IMR-90 (cell line): ENCODE results near the gene NAV2. TPM values are rescaled to one million over a fixed set of nuclear protein-coding genes. Genes with fewer than 3 reads are reported as not detected.

Source experiments
- ATAC-seq: fragments of 200-7000 bp; cut with Tn5 transposase; 2 replicates; pipeline ENCODE4 v1.9.1; 2020; ENCODE audit warnings: low read depth, mild to moderate bottlenecking, moderate library complexity
- BruUV-seq: library from RNA; stranded (reverse); fragments of 400-500 nt; replicated peaks from 2 replicates; lab custom pipeline; 2021; lab: Mats Ljungman, UMichigan
- CTCF ChIA-PET: fragments of 300-600 bp; formaldehyde crosslinking; extraction: SDS; loops from one replicate; lab custom pipeline; 2021; ENCODE audit warnings: antibody characterized with exemption; lab: Yijun Ruan, JAX
- POLR2A ChIA-PET: fragments of 300-600 bp; sonication (Branson Sonifier 250); formaldehyde crosslinking; loops from one replicate; lab custom pipeline; 2022; ENCODE audit warnings: antibody characterized with exemption; ENCODE audit not compliant: unreplicated experiment; lab: Charles Lee
- DNase-seq: peaks from one replicate; pipeline ENCODE4 v3.0.0; 2013
- H2AFZ ChIP-seq: replicated peaks from 2 replicates; pipeline ENCODE3; 2013; ENCODE audit warnings: low read length, mild to moderate bottlenecking; ENCODE audit not compliant: poor library complexity
- H2AK5ac ChIP-seq: 2 replicates; pipeline ENCODE4 v1.6.1; 2013; ENCODE audit warnings: low read depth, low read length, inconsistent platforms
- H2AK9ac ChIP-seq: replicated peaks from 2 replicates; pipeline ENCODE3; 2013; ENCODE audit warnings: mild to moderate bottlenecking, low read depth, low read length, moderate library complexity; ENCODE audit not compliant: poor library complexity
- H2BK120ac ChIP-seq: 2 replicates; pipeline ENCODE4 v1.6.1; 2013; ENCODE audit warnings: low read depth, low read length, inconsistent platforms
- H2BK15ac ChIP-seq: 3 replicates; pipeline ENCODE4 v1.6.1; 2013; ENCODE audit warnings: low read depth, low read length, inconsistent platforms
- H2BK20ac ChIP-seq: 2 replicates; pipeline ENCODE4 v1.6.1; 2013; ENCODE audit warnings: low read depth, mild to moderate bottlenecking, inconsistent platforms, low read length, moderate library complexity
- H2BK5ac ChIP-seq: 2 replicates; pipeline ENCODE4 v1.6.1; 2013; ENCODE audit warnings: mild to moderate bottlenecking, low read depth, low read length, inconsistent platforms; ENCODE audit not compliant: poor library complexity, severe bottlenecking
- H3K14ac ChIP-seq: replicated peaks from 2 replicates; pipeline ENCODE4 v1.6.1; 2013; ENCODE audit warnings: low read depth, low read length, inconsistent platforms
- H3K18ac ChIP-seq: 2 replicates; pipeline ENCODE4 v1.6.1; 2013; ENCODE audit warnings: low read depth, low read length, control low read depth
- H3K23ac ChIP-seq: 2 replicates; pipeline ENCODE4 v1.6.1; 2013; ENCODE audit warnings: low read depth, low read length, inconsistent platforms
- H3K27ac ChIP-seq: 2 replicates; pipeline ENCODE4 v1.5.1; 2013; ENCODE audit warnings: mild to moderate bottlenecking, control low read depth, low read length; ENCODE audit not compliant: insufficient read depth
- H3K27me3 ChIP-seq: 2 replicates; pipeline ENCODE4 v1.6.1; 2013; ENCODE audit warnings: low read length; ENCODE audit not compliant: control insufficient read depth, insufficient read depth
- H3K36me3 ChIP-seq: 2 replicates; pipeline ENCODE4 v1.6.1; 2013; ENCODE audit warnings: low read length, mixed read lengths; ENCODE audit not compliant: control insufficient read depth, insufficient read depth
- H3K4ac ChIP-seq: 2 replicates; pipeline ENCODE4 v1.6.1; 2013; ENCODE audit warnings: low read depth, low read length, inconsistent platforms
- H3K4me1 ChIP-seq: 2 replicates; pipeline ENCODE4 v1.6.1; 2013; ENCODE audit warnings: low read length, mixed read lengths; ENCODE audit not compliant: control insufficient read depth, insufficient read depth
- H3K4me2 ChIP-seq: 2 replicates; pipeline ENCODE4 v1.6.1; 2013; ENCODE audit warnings: low read depth, mild to moderate bottlenecking, control low read depth, low read length, moderate library complexity
- H3K4me3 ChIP-seq: 2 replicates; pipeline ENCODE4 v1.5.1; 2013; ENCODE audit warnings: low read depth, mild to moderate bottlenecking, control low read depth, low read length, moderate library complexity; ENCODE audit not compliant: insufficient read depth
- H3K56ac ChIP-seq: 2 replicates; pipeline ENCODE4 v1.6.1; 2013; ENCODE audit warnings: low read length, inconsistent platforms; ENCODE audit not compliant: insufficient read depth; ENCODE audit errors: extremely low read depth
- H3K79me1 ChIP-seq, 2 experiments: 2 replicates each; pipeline ENCODE4 v1.6.1; 2013; ENCODE audit warnings: low read length in 2 of 2, inconsistent platforms in 1 of 2, low read depth in 1 of 2
- H3K9ac ChIP-seq: 2 replicates; pipeline ENCODE4 v1.6.1; 2013; ENCODE audit warnings: low read depth, low read length, control low read depth
- H3K9me1 ChIP-seq: 2 replicates; pipeline ENCODE4 v1.6.1; 2013; ENCODE audit warnings: low read length, inconsistent platforms; ENCODE audit not compliant: insufficient read depth
- H3K9me3 ChIP-seq: 2 replicates; pipeline ENCODE4 v1.6.1; 2013; ENCODE audit warnings: low read length; ENCODE audit not compliant: control insufficient read depth, insufficient read depth
- H4K20me1 ChIP-seq: 2 replicates; pipeline ENCODE4 v1.6.1; 2013; ENCODE audit warnings: low read length, inconsistent platforms; ENCODE audit not compliant: insufficient read depth
- H4K5ac ChIP-seq: 2 replicates; pipeline ENCODE4 v1.6.1; 2013; ENCODE audit warnings: mild to moderate bottlenecking, low read depth, low read length, control low read depth
- H4K8ac ChIP-seq, 2 experiments: 2 replicates each; pipeline ENCODE4 v1.6.1; 2013; ENCODE audit warnings: low read depth in 2 of 2, low read length in 2 of 2, control low read depth in 1 of 2, inconsistent platforms in 1 of 2
- H4K91ac ChIP-seq: 2 replicates; pipeline ENCODE4 v1.6.1; 2013; ENCODE audit warnings: low read depth, low read length, inconsistent platforms; ENCODE audit not compliant: insufficient read depth
- BHLHE40 ChIP-seq: fragments of 150-350 bp; IDR thresholded peaks from 2 replicates; pipeline ENCODE4 v1.6.1; 2016; ENCODE audit warnings: mild to moderate bottlenecking, low read depth, low read length
- CTCF ChIP-seq: conservative IDR thresholded peaks from 2 replicates; pipeline ENCODE4 v1.5.1; 2012; ENCODE audit warnings: mild to moderate bottlenecking, low read depth, low read length, improper control_type of control experiment
- FOS ChIP-seq: fragments of 150-350 bp; IDR thresholded peaks from 2 replicates; pipeline ENCODE4 v1.6.1; 2016; ENCODE audit warnings: low read depth, low read length
- MAFK ChIP-seq: IDR thresholded peaks from 2 replicates; pipeline ENCODE4 v1.6.1; 2012; ENCODE audit warnings: low read depth, low read length, improper control_type of control experiment
- MXI1 ChIP-seq: IDR thresholded peaks from 2 replicates; pipeline ENCODE4 v1.6.1; 2012; ENCODE audit warnings: low read depth, mild to moderate bottlenecking, low read length, moderate library complexity, borderline replicate concordance
- NFE2L2 ChIP-seq: fragments of 150-350 bp; IDR thresholded peaks from 2 replicates; pipeline ENCODE4 v1.6.1; 2016; ENCODE audit warnings: low read depth, mild to moderate bottlenecking, low read length
- POLR2A ChIP-seq: IDR thresholded peaks from 2 replicates; pipeline ENCODE4 v1.6.1; 2012; ENCODE audit warnings: mild to moderate bottlenecking, low read depth, low read length
- RAD21 ChIP-seq: IDR thresholded peaks from 2 replicates; pipeline ENCODE4 v1.6.1; 2012; ENCODE audit warnings: low read length, improper control_type of control experiment
- RCOR1 ChIP-seq: IDR thresholded peaks from 2 replicates; pipeline ENCODE4 v1.6.1; 2012; ENCODE audit warnings: mild to moderate bottlenecking, low read length, improper control_type of control experiment; ENCODE audit not compliant: insufficient replicate concordance
- RFX5 ChIP-seq: IDR thresholded peaks from 2 replicates; pipeline ENCODE4 v1.8.0; 2012; ENCODE audit warnings: low read depth, mild to moderate bottlenecking, low read length, moderate library complexity
- SMC3 ChIP-seq: fragments of 150-350 bp; IDR thresholded peaks from 2 replicates; pipeline ENCODE4 v1.6.1; 2016; ENCODE audit warnings: low read depth, mild to moderate bottlenecking, antibody characterized with exemption, low read length, moderate library complexity
- USF2 ChIP-seq: fragments of 150-350 bp; IDR thresholded peaks from 2 replicates; pipeline ENCODE4 v1.6.1; 2017; ENCODE audit warnings: mild to moderate bottlenecking, antibody characterized with exemption, low read length, low read depth
- WGBS, 2 experiments: methylation state at CpG; one replicate each; pipeline versions ENCODE4 v1.1.5 to v1.1.7; 2013; ENCODE audit warnings: missing lambda C conversion rate in 2 of 2; ENCODE audit not compliant: insufficient read length in 1 of 2; ENCODE audit errors: extremely low coverage in 2 of 2; 5-methylcytosine and 5-hydroxymethylcytosine counted together
- dilution Hi-C: fragments of 300-500 bp; cut with HindIII; formaldehyde crosslinking; loops from one replicate; pipeline ENCODE4 v1.14.3; 2018; ENCODE audit warnings: low sequenced_read_pairs; ENCODE audit not compliant: unreplicated experiment
- in situ Hi-C: fragments of 300-500 bp; cut with MboI; formaldehyde crosslinking; loops from 3 replicates; pipeline ENCODE4 v1.14.3; 2019; ENCODE audit warnings: low sequenced_read_pairs, inconsistent platforms, mixed read lengths
- intact Hi-C: fragments of 100-400 bp; cut with micrococcal nuclease; formaldehyde crosslinking; loops from 2 replicates; pipeline ENCODE4 v1.10.0; 2022
- polyA plus RNA-seq, 3 experiments: library from polyadenylated mRNA; depleted of rRNA; stranded (reverse); fragments of >200 nt; gene quantifications; 2 replicates each; pipeline ENCODE4 v1.2.3, GENCODE V29; 2012; ENCODE audit warnings: low replicate concordance in 1 of 3
- total RNA-seq: library from RNA; depleted of rRNA; stranded (reverse); fragments of >200 nt; gene quantifications from 2 replicates; pipeline ENCODE4 v1.2.3, GENCODE V29; 2012

Gene NAV2
- total and polyA plus RNA-seq, 2 of the 4 experiments (the other 2 are of a cell fraction) = 4.5 to 12.6 TPM

DNA sequence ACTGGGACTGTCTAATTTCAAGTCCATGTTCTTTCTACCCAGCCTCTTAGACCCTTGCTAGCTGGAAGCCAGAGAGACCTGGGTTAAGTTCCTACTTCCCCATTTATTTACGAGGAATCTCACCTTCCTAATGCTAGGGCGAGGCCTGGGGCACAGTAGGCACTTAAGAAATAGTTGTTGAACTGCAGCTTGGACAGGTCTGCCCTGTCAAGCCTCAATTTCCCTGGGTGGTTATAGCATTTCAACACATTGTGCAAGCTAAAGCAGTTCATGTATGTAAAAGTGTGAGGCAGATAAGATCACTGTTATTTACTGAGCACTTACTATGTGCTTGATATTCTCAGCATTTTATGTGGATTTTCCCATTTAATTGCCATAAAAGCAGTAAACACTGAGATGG, 12.1 kb downstream of the NAV2 start (continued):
- no peak for TF ChIP-seq RFX5
- TF ChIP-seq MAFK = no peak
- TF ChIP-seq MXI1 = no peak
- no peak for TF ChIP-seq NFE2L2

DNA sequence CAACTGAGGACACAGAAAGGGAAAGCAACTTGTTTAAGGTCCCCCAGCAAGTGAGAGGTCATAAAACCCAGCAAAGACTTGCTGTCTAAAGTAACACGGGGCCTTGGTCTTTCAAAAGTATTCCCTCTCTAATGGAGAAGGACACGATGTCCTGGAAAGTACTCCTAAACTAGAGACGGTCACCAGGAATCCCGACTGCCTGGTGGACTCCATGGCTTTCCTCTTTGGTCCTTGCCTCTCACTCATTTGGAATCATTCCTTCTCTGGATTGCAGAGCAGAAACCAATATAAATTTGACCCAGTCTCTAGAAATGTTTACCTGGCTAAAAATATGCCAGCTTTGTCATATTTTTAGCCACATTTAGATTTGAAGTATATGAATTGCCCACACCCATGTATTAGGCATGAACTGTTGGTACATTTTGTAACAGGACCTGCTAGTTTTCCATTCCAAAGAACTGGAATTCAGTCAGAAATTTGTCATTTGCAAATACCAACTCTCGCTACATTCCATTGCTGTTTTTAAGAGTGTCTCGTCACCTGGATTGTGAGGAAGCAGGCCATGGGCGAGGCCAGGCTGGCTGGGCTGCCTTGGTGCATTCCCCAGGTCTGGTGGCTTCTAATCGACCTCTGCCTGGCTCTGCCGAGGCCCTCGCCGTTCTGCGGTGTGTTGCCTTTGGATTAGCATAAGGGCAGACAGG, 12.9 kb downstream of the NAV2 start:
- H3K4me3 ChIP-seq = no peak overlapping the region
- H4K8ac ChIP-seq = no peak overlapping the region
- dilution Hi-C loops = no loop called here
- H3K27me3 ChIP-seq = no peaks in the 10 kb centered on the region
- no peak overlapping the region for H2BK5ac ChIP-seq
- intact Hi-C loops = no loop called here
- ATAC-seq (no peak), DNase-seq (no peak)
- in situ Hi-C loops = no loop called here
- peaks cover 26% of the 10 kb centered on the region for H3K9me1 ChIP-seq
- H4K20me1 ChIP-seq = peaks cover 12% of the 10 kb centered on the region
- H4K91ac ChIP-seq = no peak overlapping the region
- ChIA-PET POLR2A (no interaction called here), CTCF (interaction anchor here (0.6 to 0.8 kb wide), 2 partner anchors 13 to 125 kb away, joined by 3 read pairs; no protein-coding TSS in a partner anchor)
- peaks cover 3% of the 10 kb centered on the region; the same call in 1 of the 2 replicates for H3K36me3 ChIP-seq
- peaks cover 22% of the 10 kb centered on the region for H3K4me1 ChIP-seq
- H2AFZ ChIP-seq = no peak overlapping the region
- H2AK5ac ChIP-seq = no peak overlapping the region
- H3K9me3 ChIP-seq = no peaks in the 10 kb centered on the region
- 82% methylated on average over 5 of the region's 12 CpGs; no CpG with 5 or more reads in 1 of the 2 experiments for WGBS, 2 experiments
- no peak overlapping the region for H2AK9ac ChIP-seq
- H3K79me1 ChIP-seq = peaks cover 69 to 74% of the 10 kb centered on the region in 2 experiments
- no peak overlapping the region for H3K56ac ChIP-seq
- H2BK120ac ChIP-seq = no peak overlapping the region
- H2BK15ac ChIP-seq = no peak overlapping the region
- H3K4me2 ChIP-seq = no peak overlapping the region
- H3K4ac ChIP-seq = no peak overlapping the region
- BruUV-seq = no TSS peak
- H4K5ac ChIP-seq = no peak overlapping the region
- H3K9ac ChIP-seq = no peak overlapping the region
- H3K27ac ChIP-seq = no peak overlapping the region
- no peak overlapping the region for H2BK20ac ChIP-seq
- no peak overlapping the region for H3K18ac ChIP-seq
- no peak overlapping the region for H3K23ac ChIP-seq
- H3K14ac ChIP-seq = no peak overlapping the region
- no peak for TF ChIP-seq MAFK
- TF ChIP-seq MXI1 = no peak
- TF ChIP-seq RAD21 = no peak
- TF ChIP-seq SMC3 = no peak
- TF ChIP-seq POLR2A = no peak
- TF ChIP-seq BHLHE40 = no peak
- no peak for TF ChIP-seq USF2
- TF ChIP-seq FOS = no peak
- TF ChIP-seq RFX5 = no peak
- no peak for TF ChIP-seq CTCF
- TF ChIP-seq RCOR1 = no peak
- TF ChIP-seq NFE2L2 = no peak
